NCI-H526 treated with DMSO at 0.1 percent for 48 hours (cell line): ENCODE measurements around the gene GSTT2.
"Not testable (repeated sequence)": the region's sequence is repeated elsewhere in the genome, so short reads cannot be mapped to it uniquely, and the experiment has no call there.

Source experiments
- DNase-seq: peaks from one replicate; lab custom pipeline; 2025; lab: John Stamatoyannopoulos, UW

GSTT2 gene

DNA sequence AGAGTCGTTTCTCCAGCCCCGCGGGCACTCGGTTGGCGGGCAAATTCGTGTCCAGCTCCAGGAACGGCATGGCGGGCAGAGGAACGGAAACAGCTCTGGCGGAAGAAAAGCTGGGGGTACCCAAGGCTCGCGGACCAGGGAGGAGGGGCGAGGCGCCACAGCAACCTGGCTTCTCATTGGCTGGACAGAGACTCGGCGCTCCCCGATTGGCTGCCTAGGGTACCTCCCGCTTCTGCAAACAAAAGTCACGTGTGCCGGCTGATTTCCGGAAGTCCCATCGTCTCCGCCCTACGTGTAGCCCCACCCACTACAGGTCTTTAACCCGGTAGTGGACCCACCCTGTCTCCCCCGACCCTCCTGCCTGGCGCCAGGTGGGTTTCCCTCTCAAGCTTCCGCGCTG is 5.6 kb upstream of the GSTT2 start, which contains the start of gene DDT:
Gene DDT, minus strand, starts transcription at position 97 of the 400 bp plus-strand sequence. Its CDS starts 27 bp downstream, at position 70.
- DNase-seq: not testable (repeated sequence)

DNA sequence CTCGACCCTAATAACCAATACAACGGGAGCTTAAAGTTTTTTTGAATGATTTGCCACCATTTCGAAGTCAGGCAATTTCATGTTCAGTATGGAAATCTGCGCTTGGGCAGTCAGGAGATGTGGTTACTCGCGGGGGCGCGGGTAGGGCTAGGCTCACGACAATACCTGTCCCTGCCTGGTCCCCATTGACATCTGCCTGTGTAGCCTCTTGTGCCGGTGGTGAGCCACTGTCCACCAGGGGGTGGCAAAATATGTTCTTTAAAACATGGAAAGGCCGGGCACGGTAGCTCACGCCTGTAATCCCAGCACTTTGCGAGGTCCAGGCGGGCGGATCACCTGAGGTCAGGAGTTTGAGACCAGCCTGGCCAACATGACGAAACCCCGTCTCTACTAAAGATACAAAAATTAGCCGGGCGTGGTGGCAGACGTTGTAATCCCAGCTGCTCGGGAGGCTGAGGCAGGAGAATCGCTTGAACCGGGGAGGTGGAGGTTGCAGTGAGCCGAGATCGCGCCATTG is 5.0 kb upstream of the GSTT2 start:
- not testable (repeated sequence) for DNase-seq

DNA sequence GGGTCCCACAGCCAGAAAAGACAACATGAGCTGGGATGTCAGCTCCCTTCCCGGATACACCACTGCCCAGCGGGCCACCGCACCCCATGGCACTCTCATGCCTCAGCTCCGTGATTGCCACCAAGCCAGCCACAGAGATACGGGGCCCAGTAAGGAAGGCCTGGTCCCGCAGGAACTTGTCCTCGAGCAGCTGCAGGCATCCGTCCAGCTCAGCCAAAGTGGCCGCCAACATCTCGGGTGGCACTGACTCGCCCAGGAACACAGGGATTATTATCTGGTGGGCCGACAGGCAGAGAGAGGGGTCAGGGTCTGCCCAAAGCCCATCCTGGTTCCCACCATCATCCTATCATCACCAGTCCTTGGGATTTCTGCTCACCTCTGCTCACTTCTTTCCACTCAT is 2.6 kb upstream of the GSTT2 start:
- DNase-seq: not testable (repeated sequence)

DNA sequence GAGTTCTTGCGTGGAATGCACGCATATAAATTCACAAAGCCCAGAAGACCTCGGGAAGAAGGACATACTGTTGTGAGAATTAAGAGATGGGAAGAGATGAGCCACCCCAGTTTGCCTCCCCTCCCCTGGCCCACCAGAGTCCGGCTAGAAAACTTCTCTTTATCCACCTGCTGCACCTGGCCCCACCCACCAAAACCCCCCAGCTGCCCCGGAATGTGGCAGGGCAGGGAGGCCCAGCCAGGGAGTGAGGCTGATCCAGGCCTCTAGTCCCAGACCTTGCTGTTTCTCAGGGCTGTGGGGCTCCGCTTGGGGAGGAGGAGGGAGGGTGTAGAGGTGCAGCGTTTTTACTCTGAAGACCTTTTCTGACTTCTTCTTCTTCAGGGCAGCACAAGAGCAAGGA is 633 bp downstream of the GSTT2 start:
- DNase-seq: not testable (repeated sequence)

- DNase-seq: no peak
Measured at GRCh38 chr22:23984430-23984829, 4.5 kb downstream of the GSTT2 start.

GRCh38 chr22:23986089-23986488 is 6.2 kb downstream of the GSTT2 start:
- not testable (repeated sequence) for DNase-seq

GRCh38 chr22:23986538-23987178 is 6.7 kb downstream of the GSTT2 start:
- DNase-seq: not testable (repeated sequence)

GRCh38 chr22:23989583-23990244 is 9.8 kb downstream of the GSTT2 start:
- not testable (repeated sequence) for DNase-seq

DNA sequence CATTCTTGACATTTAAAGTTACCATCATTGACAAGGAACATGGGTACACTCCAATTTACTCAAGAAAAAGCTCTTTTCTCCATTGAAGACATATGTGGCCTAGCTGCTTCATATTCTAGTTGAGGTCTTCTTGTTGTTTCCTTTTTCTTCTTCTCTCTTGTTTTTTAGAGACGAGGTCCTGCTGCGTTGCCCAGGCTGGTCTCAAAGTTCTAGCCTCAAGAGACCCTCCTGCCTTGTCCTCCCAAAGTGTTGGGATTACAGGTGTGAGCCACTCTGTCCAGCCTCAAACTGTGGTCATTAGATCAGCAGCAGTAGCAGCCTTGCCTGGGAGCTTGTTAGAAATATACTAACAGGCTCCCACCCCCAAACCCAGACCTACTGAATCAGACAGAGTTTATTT is 13.1 kb downstream of the GSTT2 start:
- DNase-seq: not testable (repeated sequence)

DNA sequence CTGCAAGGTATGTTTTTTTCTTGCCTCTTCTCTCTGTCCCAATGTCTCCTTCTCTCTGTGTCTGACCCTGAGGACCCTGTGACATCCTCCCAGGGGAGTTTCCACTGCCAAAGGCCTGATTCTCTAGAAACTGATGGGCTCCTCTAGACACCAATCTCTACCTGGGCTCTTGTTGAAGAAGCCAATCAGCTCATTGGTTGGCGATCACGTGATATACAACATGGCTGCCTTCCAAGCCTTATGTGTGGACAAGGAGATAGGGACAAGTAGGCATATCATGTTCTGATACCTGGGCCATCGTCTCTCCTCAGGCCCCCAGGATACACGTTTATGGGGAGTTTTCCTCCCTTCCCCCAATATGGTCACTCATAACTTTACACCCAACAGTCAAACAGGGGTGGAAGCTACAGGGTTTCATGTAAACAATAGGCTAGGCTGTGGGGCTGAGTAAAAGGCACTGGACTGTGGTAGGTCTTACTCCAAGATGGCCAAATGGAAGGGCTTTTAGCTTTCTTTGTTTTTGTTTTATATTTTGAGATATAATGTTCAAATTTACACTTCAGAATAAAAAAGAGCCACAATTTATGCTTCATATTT is 13.7 kb downstream of the GSTT2 start:
- not testable (repeated sequence) for DNase-seq

GRCh38 chr22:23997092-23997491 is 17.2 kb downstream of the GSTT2 start:
- no peak for DNase-seq

GRCh38 chr22:23999779-24000178 is 19.8 kb downstream of the GSTT2 start:
- not testable (repeated sequence) for DNase-seq

GRCh38 chr22:24001314-24001713 is 21.4 kb downstream of the GSTT2 start:
- no peak for DNase-seq

DNA sequence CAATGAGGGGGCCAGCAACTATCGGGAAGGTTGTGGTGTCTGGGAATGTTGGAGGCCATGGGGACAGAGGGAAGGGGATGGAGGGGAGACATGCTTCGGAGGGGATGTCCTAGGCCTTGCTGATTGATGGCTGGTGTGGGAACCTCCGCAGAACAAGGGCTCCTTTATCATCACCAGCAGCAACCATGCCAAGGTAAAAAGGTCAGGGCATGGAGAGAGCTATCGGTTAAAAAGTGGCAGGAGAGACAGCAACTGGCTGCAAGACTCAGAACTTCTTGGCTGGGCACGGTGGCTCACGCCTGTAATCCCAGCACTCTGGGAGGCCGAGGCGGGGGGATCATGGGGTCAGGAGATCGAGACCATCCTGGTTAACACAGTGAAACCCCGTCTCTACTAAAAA is 22.3 kb downstream of the GSTT2 start:
- no peak for DNase-seq

DNA sequence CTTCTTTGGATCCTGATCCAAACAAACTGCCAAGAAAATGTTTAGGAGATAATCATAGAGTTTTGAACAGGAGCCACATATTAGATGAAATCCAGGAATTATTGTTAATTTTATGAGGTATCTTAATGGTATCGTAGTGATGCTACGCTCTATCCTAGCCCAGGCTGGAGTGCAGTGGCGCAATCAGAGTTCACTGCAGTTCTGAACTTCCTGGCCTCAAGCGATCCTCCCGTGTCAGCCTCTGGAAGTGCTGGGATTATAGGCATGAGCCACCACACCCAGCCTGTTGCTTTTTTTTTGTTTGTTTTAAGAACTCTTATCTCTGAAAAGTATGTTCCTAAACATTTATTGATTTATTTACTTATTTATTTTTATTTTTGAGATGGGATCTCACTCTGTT is 22.9 kb downstream of the GSTT2 start:
- no peak for DNase-seq

DNA sequence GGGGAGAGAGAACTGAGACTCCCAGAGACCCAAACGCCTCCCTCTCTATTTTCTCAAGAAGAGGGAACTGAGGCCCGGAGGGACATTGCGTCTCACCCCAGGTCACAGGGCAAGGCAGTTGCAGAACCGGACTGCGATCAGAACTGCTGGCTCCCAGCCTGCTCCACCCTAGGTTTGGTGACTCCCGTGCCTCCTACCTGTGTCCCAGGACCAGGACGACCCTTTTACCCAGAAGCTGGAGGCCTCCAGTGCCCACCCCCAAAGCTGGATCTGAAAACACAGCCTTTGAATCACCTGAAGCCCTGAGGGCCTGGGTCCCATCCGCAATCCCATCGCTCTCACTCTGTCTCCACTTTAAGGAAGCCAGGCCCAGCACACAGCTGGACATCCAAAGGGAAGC is 24.0 kb downstream of the GSTT2 start:
- DNase-seq: no peak

DNA sequence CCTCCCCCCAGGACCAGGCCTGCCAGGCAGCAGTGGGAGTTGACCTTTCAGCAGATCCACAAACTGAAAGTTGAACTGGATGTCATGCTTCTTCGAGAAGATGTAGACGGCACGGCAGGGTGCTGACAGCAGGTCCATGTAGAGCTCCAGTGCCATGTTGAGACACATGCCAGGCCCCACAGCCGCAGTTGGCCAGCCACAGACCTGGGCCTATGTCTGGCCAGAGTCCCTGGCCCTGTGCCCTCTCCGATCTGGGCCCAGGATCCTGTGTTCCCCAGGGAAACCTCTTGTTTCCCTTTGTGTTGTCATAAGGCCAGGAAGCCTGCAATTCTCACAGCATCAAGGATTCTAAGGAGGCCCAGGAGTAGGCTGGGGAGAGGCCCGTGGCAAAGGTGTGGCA is 25.3 kb downstream of the GSTT2 start, which contains the start of gene GSTT4:
Gene GSTT4, minus strand, starts transcription at position 253 of the 400 bp plus-strand sequence. Its CDS starts 97 bp downstream, at position 156.
- no peak for DNase-seq

- no peak for DNase-seq
Measured at GRCh38 chr22:24006207-24006913, 26.4 kb downstream of the GSTT2 start.

- DNase-seq: no peak
Measured at GRCh38 chr22:24006914-24007214, 26.9 kb downstream of the GSTT2 start.

DNA sequence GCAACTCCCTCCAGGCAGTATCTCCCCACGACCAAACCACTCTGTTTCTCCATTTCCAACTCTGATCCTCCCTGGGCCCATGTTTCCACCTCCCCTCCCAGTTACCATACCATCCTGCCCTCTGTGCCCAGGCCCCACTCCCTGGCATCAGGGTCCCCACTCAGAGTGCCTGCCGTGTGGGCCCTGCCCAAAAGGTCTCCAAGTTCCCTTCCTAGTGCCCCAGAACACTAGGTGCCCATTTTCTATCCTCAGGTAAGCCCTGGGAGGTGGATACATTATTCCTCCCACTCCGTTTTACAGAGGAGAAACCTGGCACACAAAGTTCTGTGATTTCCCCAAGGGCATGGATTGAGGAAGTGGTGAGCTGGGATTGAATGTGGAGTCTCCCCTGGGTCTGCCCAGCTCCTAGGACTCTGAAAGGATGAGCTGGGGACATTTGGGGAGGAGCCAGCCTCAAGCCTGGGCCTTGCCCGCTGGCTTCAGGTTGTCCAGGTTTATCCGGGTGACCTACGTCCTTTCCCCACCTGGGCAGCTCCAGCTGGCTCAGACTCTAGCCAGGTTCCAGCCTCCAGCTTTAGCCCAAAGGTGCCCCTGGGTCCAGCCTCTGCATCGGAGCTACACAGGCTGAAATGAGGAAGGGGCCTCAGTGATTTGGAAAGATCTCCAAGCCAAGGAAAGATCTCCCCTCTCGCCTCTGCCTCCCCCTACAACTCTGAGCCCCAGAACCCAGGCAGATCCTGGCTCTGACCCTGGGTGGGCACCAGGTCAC is 27.5 kb downstream of the GSTT2 start:
- DNase-seq: no peak

DNA sequence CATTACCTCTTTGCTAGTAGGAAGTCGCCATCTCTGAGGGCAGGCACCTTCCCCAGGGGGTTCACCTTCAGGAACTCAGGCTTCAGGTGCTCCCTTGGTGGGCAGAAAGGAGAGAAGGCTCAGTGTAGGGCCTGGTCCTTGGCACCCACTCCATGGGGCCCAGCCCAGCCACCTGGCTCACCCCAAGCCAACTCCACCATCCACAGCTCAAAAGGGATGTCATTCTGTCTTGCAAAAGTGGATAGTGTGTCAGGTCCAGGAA is 28.0 kb downstream of the GSTT2 start:
- DNase-seq: no peak
